Fibroblast of skin of abdomen (primary cell): ENCODE measurements around the gene POMC. TPM values are rescaled to one million over a fixed set of nuclear protein-coding genes. Genes with fewer than 3 reads are reported as not detected.
"Not testable (repeated sequence)": the region's sequence is repeated elsewhere in the genome, so short reads cannot be mapped to it uniquely, and the experiment has no call there.

Experiments used
- DNase-seq: peaks from one replicate; pipeline ENCODE4 v3.0.0-alpha.2; 2013
- polyA plus RNA-seq, 2 experiments: library from polyadenylated mRNA; unstranded; fragments of 120-200 nt; gene quantifications; one replicate each; pipeline ENCODE4 v1.2.1, GENCODE V29; 2013; ENCODE audit not compliant: insufficient read length in 2 of 2

POMC gene
- polyA plus RNA-seq (2013, experiment 1 of 2; ENCODE audit: insufficient read length): 1.8 TPM
- 2.1 TPM for polyA plus RNA-seq (2013, experiment 2 of 2; ENCODE audit: insufficient read length)

DNA sequence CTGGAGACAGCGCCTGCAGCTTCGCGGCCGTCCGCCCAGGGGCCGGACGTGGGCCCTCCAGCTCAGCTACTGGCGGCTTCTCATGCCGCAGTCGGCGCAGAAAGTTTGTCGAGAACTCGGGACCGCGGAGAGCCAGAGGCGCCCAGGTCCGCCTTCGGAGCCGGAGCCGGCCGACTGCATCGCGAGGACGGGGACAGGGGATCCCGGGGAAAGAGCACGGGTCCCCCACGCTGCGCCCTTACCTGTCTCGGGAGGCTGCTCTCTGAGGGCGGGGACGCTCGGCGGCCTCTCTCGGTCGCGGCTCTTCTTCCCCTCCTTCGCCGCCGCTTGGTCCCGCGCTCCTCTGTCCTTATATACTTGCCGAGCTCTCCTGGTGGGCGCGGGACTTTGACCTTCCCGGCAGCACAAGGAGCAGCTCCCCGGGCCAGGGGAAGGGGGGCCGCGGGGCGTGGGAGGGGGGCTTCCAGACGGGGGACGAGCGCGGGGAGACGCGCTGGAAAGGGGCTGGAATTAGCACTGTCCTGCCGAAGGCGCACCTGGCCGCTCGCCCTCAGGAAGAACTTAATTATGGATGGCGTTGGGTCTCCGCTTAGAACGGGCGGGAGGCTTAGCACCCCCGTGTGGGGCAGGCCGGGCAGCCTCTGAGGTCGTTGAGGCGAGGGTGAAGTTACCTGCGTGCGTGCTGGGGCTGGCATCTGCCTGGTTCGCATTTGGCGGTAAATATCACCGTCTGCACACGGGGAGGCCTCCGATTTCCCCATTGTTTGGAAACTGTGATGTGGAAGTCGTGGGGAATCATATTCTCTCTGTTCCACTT is at the start of gene POMC:
Gene POMC, minus strand, starts transcription at position 325 of the 817 bp plus-strand sequence. CDS start 3,808 bp downstream, outside the sequence.
- peak; percentile 18 for DNase-seq

DNA sequence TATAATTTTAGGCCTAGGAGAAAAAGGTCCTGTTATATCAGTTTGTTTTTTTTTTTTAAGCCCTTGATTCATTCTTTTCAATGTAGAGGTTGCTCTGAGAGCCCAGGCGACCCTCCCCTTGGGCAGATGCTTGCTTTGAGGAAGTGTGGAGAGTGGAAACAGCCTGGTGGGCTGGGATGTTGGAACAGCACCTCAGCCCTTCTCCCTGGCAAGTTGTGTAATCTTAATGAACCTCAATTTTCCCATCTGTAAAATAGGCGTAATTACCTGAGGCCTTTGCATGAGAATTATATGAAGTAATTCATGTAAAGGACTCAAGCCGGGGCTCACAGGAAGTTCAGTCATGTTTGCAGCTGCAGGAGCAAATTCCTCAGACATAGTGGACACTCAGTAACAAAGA is 49.7 kb upstream of the POMC start:
- DNase-seq: no peak

GRCh38 chr2:25215948-25216679 is 47.7 kb upstream of the POMC start:
- peak; percentile 85 for DNase-seq

- no peak for DNase-seq
Observed at GRCh38 chr2:25215232-25215631, 46.9 kb upstream of the POMC start.

DNA sequence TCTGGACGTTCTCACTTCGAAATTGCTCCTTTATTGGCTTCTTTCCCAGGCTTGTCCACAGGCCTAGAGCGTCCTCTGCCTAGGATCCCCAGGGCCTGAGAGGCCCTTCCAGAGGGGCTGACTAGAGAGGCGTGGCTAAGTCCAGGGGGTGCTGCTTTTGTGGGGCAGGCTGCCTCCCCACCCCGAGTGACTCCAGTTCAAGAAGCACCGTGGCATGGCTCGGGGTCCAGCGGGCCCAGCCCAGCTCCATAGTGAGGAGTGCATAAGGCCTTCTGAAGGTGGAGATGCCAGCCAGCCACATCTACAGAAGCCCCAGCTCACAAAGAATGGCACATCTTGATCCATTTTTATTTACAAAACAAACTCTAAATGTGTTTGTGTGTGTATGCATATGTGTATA is 44.8 kb upstream of the POMC start:
- DNase-seq: no peak

DNA sequence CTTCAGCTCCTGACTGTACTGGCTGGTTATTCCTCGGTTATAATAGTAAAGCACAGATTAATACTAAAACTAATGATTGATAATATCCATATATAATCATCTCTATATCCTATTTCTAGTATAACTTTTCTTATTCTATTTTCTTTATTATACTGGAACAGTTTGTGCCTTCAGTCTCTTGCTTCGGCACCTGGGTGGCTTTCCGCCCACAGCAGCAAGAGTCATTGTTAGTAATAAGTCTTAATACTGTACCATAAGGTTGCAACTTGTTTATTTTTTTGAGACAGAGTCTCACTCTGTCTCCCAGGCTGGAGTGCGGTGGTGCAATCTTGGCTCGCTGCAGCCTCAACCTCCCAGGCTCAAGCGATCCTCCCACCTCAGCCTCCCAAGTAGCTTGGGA is 42.5 kb upstream of the POMC start:
- not testable (repeated sequence) for DNase-seq

DNA sequence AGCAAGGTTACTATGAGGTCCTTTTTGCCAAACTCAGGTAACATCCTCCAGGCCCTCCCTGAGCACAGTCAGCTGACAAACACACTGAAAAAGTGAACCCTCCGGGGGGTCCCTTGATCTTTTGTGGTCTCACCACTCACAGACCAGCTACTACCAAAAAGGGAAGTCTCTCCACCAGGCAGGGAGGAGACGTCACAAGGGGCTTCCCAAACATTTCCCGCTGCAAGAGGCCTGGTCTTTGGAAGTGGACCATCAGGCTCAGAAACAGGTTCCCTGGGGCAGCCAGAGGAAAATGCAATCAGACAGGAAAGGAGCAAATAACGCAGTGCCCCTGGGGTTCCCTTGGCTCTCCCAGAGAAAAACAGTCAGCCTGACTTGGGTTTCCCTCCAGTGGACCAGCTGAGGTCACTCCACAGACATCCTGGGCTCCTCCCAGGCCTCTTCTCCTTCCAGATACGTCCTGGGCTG is 38.7 kb upstream of the POMC start:
- no peak for DNase-seq

DNA sequence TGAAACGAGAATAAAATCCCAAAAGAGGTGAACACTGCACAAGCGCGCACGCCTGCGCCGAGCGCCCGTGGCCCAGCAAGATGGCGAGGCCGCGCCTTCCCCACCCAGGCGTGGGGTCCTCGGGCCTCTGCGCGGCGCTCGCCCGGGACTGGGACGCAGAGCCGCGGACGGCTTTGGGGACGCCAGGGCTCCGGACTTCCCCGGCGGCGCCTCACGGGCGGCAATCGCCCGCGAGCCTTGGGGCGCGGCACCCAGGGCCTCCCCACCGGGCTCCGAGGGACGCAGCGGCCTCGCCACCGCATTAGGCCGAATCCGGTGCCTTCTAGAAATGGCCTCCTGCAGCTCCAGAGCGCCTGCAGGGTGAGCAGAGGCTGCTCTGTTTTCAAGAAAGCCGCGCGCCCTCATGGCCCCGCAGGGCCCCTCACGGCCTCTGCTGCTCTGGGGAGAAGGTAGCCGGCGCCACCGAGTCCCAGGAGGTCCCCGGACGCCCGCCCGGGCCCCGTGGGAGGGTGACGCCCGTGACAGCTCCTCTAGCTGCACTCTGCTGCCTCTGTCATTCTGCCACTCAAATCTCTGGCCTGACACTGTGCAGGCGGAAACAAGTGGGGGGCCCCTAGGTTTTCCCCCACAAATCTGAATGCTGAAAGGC is 35.9 kb upstream of the POMC start:
- DNase-seq: peak; percentile 21

- no peak for DNase-seq
Observed at GRCh38 chr2:25202275-25202674, 33.9 kb upstream of the POMC start.

GRCh38 chr2:25201794-25202193 is 33.4 kb upstream of the POMC start:
- no peak for DNase-seq

- no peak for DNase-seq
Observed at GRCh38 chr2:25201265-25201664, 32.9 kb upstream of the POMC start.

DNA sequence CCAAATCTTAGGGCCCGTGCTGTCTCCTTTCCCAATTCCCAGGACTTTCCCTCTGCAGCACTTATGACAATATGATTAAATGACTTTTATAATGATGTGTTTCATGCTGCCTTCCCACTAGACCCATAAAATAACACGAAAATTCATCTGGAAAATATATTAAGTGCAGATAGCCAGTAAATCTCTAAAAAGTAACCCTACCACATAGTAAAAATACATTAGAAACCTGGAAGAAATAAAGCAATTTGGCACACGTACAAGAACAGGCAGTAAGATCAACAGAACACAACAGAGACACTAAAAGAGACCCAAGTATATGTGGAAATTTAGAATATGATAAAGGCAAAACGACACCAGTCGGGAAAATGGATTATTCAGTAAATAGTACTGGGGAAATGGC is 30.2 kb upstream of the POMC start:
- no peak for DNase-seq

GRCh38 chr2:25198209-25198525 is 29.8 kb upstream of the POMC start:
- DNase-seq: no peak

DNA sequence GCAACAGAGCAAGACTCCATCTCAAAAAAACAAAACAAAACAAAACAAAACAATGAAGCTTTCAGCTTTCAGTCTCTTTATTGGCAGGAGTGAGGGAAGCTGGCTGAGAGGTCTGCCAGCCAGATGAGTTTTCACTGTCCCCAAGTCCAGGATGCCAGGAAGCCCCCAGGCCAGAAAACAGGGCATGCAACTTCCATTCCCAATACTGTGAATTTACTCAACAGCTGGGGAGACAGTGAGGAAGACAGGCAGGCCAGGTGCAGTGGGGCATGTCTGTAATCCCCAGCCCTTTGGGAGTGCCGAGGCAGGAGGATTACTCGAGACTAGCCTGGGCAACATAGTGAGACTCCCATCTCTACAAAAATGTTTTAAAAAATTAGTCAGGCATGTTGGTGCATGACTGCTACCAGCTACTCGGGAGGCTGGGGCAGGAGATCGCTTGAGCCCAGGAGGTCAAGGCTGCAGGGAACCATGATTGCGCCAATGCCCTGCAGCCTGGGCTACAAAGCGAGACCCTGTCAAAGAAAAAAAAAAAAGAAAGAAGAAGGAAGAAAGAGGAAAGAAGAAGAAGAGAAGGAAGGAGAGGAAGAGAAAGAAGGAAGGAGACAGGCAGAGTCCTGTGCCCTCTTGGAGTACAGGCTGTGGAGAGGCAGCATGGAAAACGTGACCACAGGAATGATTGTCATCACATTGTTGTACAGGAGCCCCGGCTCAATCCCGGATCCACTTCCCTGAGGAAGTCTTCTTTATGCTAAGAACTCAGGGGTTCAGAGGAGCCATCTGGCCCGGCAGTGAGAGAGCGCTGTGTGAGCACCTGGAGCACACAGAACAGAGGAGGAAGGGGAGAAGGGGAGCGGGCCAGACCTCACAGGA is 29.2 kb upstream of the POMC start:
- DNase-seq: peak; percentile 56

DNA sequence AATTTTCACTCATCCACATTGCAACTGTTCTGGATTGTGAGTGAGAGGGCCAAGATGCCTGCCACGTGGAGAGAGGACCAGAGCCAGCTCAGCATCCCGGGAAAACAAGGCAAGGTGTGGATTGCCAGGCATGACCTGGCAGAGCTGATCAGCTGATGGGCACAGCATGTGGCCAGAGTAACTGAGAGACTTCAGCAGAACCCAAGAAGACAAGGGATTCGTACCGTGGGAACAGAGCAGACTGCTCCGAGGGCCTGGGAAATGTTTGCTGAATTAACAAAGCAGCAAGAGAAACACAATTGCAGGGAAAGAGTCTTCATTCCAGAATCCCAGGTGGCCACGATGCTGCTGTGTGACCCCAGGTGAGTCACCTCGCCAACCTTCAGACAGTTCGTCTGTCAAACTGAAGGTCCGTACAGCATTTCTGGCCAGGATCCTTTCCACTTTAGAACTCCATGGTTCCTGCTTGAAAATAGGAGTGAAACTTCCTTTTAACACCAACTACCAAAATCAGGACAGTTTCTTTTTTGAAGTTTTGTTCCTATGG is 26.3 kb upstream of the POMC start:
- no peak for DNase-seq

GRCh38 chr2:25190536-25190935 is 22.2 kb upstream of the POMC start:
- no peak for DNase-seq

DNA sequence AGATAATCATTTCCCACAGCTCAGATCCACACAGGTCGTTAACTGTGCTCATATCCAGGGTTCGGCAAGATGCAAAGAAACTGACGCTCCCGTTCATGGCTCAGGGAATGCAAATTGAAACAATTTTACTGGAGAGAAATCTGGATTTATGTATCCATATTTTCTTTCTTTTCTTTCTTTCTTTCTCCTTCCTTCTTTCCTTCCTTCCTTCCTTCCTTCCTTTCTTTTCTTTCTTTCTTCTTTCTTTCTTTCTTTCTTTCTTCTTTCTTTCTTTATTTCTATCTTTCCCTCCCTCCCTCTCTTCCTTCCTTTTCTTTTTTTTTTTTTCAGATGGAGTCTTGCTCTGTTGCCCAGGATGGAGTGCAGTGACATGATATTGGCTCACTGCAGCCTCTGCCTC is 20.0 kb upstream of the POMC start:
- DNase-seq: no peak

DNA sequence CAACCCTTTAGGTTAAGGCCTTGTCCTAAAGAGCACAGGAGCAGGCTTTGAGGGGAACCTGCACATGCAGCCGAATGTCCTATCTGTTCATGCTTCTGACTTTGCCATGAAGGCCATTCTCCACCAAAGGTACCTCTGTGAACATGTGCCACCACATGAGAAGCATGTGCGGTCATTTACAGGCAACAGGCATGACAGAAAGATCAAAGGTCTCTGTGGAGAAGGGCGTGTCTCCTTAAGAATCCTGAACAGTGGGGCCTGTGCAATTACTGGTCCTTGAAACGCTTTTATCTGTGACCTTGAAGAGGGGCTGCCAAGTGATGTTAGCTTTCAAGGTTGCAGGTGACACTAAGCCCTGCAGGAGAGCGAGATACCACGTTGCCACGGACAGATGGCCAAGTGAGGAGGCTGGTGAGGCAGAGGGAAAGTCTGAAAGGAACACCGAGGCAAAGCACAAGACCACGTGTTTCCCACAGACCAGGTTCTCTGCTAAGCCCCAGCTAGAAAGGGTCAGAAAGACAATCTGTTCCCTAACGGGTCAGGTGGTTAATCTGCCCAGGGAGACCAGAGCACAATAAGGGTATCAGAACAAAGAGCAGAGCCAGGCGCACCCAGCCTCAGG is 19.5 kb upstream of the POMC start:
- DNase-seq: no peak

DNA sequence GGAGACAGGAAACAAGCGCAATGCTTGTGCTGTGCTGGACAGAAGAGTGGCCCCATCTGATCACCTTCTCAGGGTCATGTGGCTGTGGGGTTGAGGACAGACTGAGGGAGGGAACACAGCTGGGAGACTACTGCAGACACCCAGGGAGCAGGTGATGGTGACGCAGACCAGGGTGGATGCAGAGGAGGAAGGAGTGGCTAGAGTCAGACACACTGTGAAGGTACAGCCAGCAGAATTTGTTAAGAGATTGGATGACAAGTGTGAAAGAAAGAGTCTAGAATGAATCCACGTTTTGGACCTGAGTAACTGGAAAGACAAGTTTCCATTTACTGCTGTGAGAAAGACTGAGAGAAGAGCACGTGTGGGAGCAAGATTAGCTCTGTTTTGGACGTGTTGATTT is 15.9 kb upstream of the POMC start:
- no peak for DNase-seq

GRCh38 chr2:25178976-25179375 is 10.6 kb upstream of the POMC start:
- no peak for DNase-seq

DNA sequence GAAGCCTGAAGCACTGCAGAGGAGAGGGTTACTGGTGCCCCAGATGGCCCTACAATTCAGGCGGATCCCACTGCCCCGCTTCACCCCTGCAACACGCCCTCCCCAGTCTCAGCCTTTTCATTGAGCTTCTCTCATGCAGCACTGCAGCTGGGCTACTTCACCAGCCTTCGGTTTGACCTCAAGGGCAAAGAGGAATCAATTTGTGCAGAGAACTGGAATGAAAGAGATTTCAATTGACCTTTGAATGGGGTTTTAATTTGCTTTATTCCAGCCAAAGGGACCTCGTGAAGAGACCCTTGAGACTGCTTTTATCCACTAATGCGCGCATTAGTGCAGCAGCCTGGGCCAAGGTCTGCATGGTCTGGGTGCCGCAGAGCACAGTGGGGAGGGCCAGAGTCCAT is 8.8 kb upstream of the POMC start:
- DNase-seq: no peak
